WTC11 (cell line): ENCODE results near the gene EIF5. TPM values are rescaled to one million over a fixed set of nuclear protein-coding genes. Genes with fewer than 3 reads are reported as not detected.

Experiments
- ATF3 ChIP-seq: sonication (generic); formaldehyde crosslinking; conservative IDR thresholded peaks from 2 replicates; pipeline ENCODE4 v1.8.1; 2022; ENCODE audit warnings: mild to moderate bottlenecking, missing genetic modification reagents
- E2F4 ChIP-seq: sonication (generic); formaldehyde crosslinking; IDR thresholded peaks from 2 replicates; pipeline ENCODE4 v1.8.1; 2022; ENCODE audit warnings: low read depth, mild to moderate bottlenecking, moderate library complexity, missing genetic modification reagents, borderline replicate concordance
- ELF4 ChIP-seq: sonication (generic); formaldehyde crosslinking; IDR thresholded peaks from 2 replicates; pipeline ENCODE4 v1.8.1; 2022; ENCODE audit warnings: low read depth, mild to moderate bottlenecking, moderate library complexity, missing genetic modification reagents
- FOXJ3 ChIP-seq: sonication (generic); formaldehyde crosslinking; IDR thresholded peaks from 2 replicates; pipeline ENCODE4 v1.9.0; 2021; ENCODE audit warnings: missing genetic modification reagents, mild to moderate bottlenecking, borderline replicate concordance
- FOXP1 ChIP-seq: sonication (generic); formaldehyde crosslinking; IDR thresholded peaks from 2 replicates; pipeline ENCODE4 v1.8.0; 2022; ENCODE audit warnings: missing genetic modification reagents, mild to moderate bottlenecking, moderate library complexity, borderline replicate concordance
- GRHL2 ChIP-seq: fragments of 250-450 bp; sonication (Bioruptor Pico); IDR thresholded peaks from 2 replicates; pipeline ENCODE4 v1.8.0; 2022; ENCODE audit warnings: mild to moderate bottlenecking, moderate library complexity; ENCODE audit not compliant: insufficient replicate concordance, severe bottlenecking
- HMGA2 ChIP-seq: fragments of 250-450 bp; sonication (Bioruptor Pico); IDR thresholded peaks from 2 replicates; pipeline ENCODE4 v1.4.0; 2021; ENCODE audit warnings: mild to moderate bottlenecking, moderate library complexity
- IRF2 ChIP-seq: sonication (generic); formaldehyde crosslinking; IDR thresholded peaks from 2 replicates; pipeline ENCODE4 v1.8.0; 2022; ENCODE audit warnings: low read depth, missing genetic modification reagents, borderline replicate concordance
- JAZF1 ChIP-seq: fragments of 250-450 bp; sonication (Bioruptor Pico); IDR thresholded peaks from 2 replicates; pipeline ENCODE4 v1.9.0; 2021; ENCODE audit warnings: moderate library complexity, mild to moderate bottlenecking, inconsistent platforms
- MLX ChIP-seq: sonication (generic); formaldehyde crosslinking; IDR thresholded peaks from 2 replicates; pipeline ENCODE4 v1.8.1; 2023; ENCODE audit warnings: mild to moderate bottlenecking, missing genetic modification reagents, moderate library complexity
- NFATC4 ChIP-seq: fragments of 250-450 bp; sonication (Bioruptor Pico); IDR thresholded peaks from 2 replicates; pipeline ENCODE4 v1.9.0; 2021; ENCODE audit warnings: mild to moderate bottlenecking
- NFE2L1 ChIP-seq: sonication (generic); formaldehyde crosslinking; IDR thresholded peaks from 2 replicates; pipeline ENCODE4 v1.8.1; 2023; ENCODE audit warnings: missing genetic modification reagents
- NR2C2 ChIP-seq: sonication (generic); formaldehyde crosslinking; IDR thresholded peaks from 2 replicates; pipeline ENCODE4 v1.8.0; 2022; ENCODE audit warnings: mild to moderate bottlenecking, missing genetic modification reagents
- RELA ChIP-seq: sonication (generic); formaldehyde crosslinking; IDR thresholded peaks from 2 replicates; pipeline ENCODE4 v1.8.1; 2022; ENCODE audit warnings: missing genetic modification reagents, mild to moderate bottlenecking, borderline replicate concordance
- TEAD1 ChIP-seq: sonication (generic); formaldehyde crosslinking; IDR thresholded peaks from 2 replicates; pipeline ENCODE4 v1.8.0; 2022; ENCODE audit warnings: mild to moderate bottlenecking, missing genetic modification reagents
- USF2 ChIP-seq: sonication (generic); formaldehyde crosslinking; IDR thresholded peaks from 2 replicates; pipeline ENCODE4 v1.8.1; 2023; ENCODE audit warnings: mild to moderate bottlenecking, missing genetic modification reagents, moderate library complexity
- ZNF219 ChIP-seq: sonication (generic); formaldehyde crosslinking; IDR thresholded peaks from 2 replicates; pipeline ENCODE4 v1.8.0; 2023; ENCODE audit warnings: missing genetic modification reagents, mild to moderate bottlenecking, borderline replicate concordance
- ZNF263 ChIP-seq: sonication (generic); formaldehyde crosslinking; IDR thresholded peaks from 2 replicates; pipeline ENCODE4 v1.8.1; 2022; ENCODE audit warnings: low read depth, mild to moderate bottlenecking, moderate library complexity, missing genetic modification reagents
- ZNF281 ChIP-seq: sonication (generic); formaldehyde crosslinking; IDR thresholded peaks from 2 replicates; pipeline ENCODE4 v1.8.0; 2023; ENCODE audit warnings: mild to moderate bottlenecking, missing genetic modification reagents
- ZNF317 ChIP-seq: sonication (generic); formaldehyde crosslinking; IDR thresholded peaks from 2 replicates; pipeline ENCODE4 v1.8.1; 2023; ENCODE audit warnings: low read depth, mild to moderate bottlenecking, moderate library complexity, missing genetic modification reagents, borderline replicate concordance
- ZNF512 ChIP-seq: sonication (generic); formaldehyde crosslinking; IDR thresholded peaks from 2 replicates; pipeline ENCODE4 v1.8.1; 2022; ENCODE audit warnings: missing genetic modification reagents, borderline replicate concordance
- ZNF671 ChIP-seq: fragments of 250-450 bp; sonication (Bioruptor Pico); IDR thresholded peaks from 2 replicates; pipeline ENCODE4 v1.8.0; 2021; ENCODE audit warnings: mild to moderate bottlenecking
- total RNA-seq: library from RNA; stranded (reverse); gene quantifications from 3 replicates; pipeline ENCODE4 v1.2.3, GENCODE V29; 2021
- TF ChIP-seq, protein P1 (sequence below): sonication (generic); formaldehyde crosslinking; IDR thresholded peaks from 2 replicates; pipeline ENCODE4 v1.8.1; 2022; ENCODE audit warnings: mild to moderate bottlenecking, moderate library complexity, missing genetic modification reagents
- TF ChIP-seq, protein P2 (sequence below): sonication (generic); formaldehyde crosslinking; IDR thresholded peaks from 2 replicates; pipeline ENCODE4 v1.8.1; 2023; ENCODE audit warnings: mild to moderate bottlenecking, missing genetic modification reagents, borderline replicate concordance
- TF ChIP-seq, protein P3 (sequence below): fragments of 250-450 bp; sonication (Bioruptor Pico); IDR thresholded peaks from 2 replicates; pipeline ENCODE4 v1.9.0; 2021; ENCODE audit warnings: moderate library complexity, mild to moderate bottlenecking, inconsistent platforms, borderline replicate concordance

The EIF5 gene
- total RNA-seq, 1 experiment from 2014 or later = 282 TPM

DNA sequence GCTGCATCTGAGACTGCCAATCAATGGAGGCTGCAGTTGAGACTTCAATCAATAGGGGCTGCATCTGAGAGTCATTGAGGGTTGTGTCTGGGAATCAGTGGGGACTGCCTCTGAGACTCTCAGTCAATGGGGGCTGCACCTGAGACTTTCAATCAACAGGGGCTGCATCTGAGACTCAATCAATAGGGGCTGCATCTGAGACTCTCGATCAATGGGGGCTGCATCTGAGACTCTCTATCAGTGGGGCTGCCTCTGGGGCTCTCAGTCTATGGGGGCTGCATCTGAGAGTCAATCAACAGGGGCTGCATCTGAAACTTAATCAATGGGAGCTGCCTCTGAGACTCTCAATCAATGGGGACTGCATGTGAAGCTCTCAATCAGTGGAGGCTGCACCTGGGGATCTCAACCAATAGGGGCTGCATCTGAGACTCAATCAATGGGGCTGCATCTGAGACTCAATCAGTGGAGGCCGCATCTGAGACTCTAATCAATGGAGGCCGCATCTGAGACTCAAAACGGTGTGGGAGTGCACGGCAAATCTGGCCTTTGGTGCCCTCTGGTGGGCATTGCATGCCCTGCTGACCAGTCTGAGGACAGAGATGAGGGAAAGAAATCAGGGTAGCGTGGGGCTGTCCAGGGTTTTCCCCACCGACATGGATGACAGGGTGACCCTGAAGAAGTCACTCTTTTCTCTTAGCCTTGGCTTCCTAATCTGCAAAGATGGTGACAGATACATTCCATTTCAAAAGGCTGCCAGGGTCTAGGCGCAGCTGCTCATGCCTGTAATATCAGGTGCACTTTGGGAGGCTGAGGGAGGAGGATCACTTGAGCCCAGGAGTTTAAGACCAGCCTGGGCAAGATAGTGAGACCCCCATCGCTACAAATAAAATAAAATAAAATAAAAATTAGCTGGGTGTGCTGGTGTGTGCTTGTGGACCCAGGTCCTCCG lies 41.3 kb upstream of the EIF5 start (continued):
- no peak for TF ChIP-seq FOXP1 (CRISPR knock-in tag)
- no peak for TF ChIP-seq ZNF281 (CRISPR knock-in tag)
- TF ChIP-seq, protein P1, sequence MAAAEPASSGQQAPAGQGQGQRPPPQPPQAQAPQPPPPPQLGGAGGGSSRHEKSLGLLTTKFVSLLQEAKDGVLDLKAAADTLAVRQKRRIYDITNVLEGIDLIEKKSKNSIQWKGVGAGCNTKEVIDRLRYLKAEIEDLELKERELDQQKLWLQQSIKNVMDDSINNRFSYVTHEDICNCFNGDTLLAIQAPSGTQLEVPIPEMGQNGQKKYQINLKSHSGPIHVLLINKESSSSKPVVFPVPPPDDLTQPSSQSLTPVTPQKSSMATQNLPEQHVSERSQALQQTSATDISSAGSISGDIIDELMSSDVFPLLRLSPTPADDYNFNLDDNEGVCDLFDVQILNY (CRISPR knock-in tag) = no peak
- TF ChIP-seq JAZF1 (CRISPR knock-in tag) = no peak
- no peak for TF ChIP-seq NR2C2 (CRISPR knock-in tag)
- TF ChIP-seq, protein P2, sequence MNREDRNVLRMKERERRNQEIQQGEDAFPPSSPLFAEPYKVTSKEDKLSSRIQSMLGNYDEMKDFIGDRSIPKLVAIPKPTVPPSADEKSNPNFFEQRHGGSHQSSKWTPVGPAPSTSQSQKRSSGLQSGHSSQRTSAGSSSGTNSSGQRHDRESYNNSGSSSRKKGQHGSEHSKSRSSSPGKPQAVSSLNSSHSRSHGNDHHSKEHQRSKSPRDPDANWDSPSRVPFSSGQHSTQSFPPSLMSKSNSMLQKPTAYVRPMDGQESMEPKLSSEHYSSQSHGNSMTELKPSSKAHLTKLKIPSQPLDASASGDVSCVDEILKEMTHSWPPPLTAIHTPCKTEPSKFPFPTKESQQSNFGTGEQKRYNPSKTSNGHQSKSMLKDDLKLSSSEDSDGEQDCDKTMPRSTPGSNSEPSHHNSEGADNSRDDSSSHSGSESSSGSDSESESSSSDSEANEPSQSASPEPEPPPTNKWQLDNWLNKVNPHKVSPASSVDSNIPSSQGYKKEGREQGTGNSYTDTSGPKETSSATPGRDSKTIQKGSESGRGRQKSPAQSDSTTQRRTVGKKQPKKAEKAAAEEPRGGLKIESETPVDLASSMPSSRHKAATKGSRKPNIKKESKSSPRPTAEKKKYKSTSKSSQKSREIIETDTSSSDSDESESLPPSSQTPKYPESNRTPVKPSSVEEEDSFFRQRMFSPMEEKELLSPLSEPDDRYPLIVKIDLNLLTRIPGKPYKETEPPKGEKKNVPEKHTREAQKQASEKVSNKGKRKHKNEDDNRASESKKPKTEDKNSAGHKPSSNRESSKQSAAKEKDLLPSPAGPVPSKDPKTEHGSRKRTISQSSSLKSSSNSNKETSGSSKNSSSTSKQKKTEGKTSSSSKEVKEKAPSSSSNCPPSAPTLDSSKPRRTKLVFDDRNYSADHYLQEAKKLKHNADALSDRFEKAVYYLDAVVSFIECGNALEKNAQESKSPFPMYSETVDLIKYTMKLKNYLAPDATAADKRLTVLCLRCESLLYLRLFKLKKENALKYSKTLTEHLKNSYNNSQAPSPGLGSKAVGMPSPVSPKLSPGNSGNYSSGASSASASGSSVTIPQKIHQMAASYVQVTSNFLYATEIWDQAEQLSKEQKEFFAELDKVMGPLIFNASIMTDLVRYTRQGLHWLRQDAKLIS (CRISPR knock-in tag) = no peak
- no peak for TF ChIP-seq ZNF512 (CRISPR knock-in tag)
- no peak for TF ChIP-seq GRHL2
- no peak for TF ChIP-seq RELA (CRISPR knock-in tag)
- TF ChIP-seq ZNF671 (CRISPR knock-in tag) = no peak
- no peak for TF ChIP-seq TEAD1
- TF ChIP-seq ELF4 (CRISPR knock-in tag) = no peak
- TF ChIP-seq MLX = no peak
- TF ChIP-seq ZNF263 (CRISPR knock-in tag) = no peak
- TF ChIP-seq ZNF317 = no peak
- TF ChIP-seq ZNF219 = no peak
- TF ChIP-seq FOXJ3 = no peak
- no peak for TF ChIP-seq USF2
- TF ChIP-seq, protein P3, sequence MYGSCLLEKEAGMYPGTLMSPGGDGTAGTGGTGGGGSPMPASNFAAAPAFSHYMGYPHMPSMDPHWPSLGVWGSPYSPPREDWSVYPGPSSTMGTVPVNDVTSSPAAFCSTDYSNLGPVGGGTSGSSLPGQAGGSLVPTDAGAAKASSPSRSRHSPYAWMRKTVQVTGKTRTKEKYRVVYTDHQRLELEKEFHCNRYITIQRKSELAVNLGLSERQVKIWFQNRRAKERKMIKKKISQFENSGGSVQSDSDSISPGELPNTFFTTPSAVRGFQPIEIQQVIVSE (CRISPR knock-in tag) = no peak
- TF ChIP-seq ATF3 (CRISPR knock-in tag) = no peak
- TF ChIP-seq HMGA2 (CRISPR knock-in tag) = no peak
- no peak for TF ChIP-seq IRF2 (CRISPR knock-in tag)
- no peak for TF ChIP-seq E2F4 (CRISPR knock-in tag)
- TF ChIP-seq NFE2L1 = no peak
- TF ChIP-seq NFATC4 = no peak
